B cell (primary cell): ENCODE results near the gene RHOH. TPM values are rescaled to one million over a fixed set of nuclear protein-coding genes. Genes with fewer than 3 reads are reported as not detected.

ENCODE experiments used
- ATAC-seq: fragments of 200-7000 bp; cut with Tn5 transposase; one replicate; pipeline ENCODE4 v1.10.0; 2021; ENCODE audit warnings: low read depth, mild to moderate bottlenecking, moderate number of reproducible peaks, moderate library complexity
- CTCF ChIA-PET: fragments of 350-600 bp; sonication (Branson Sonifier 250); formaldehyde crosslinking; loops from one replicate; lab custom pipeline; 2021; ENCODE audit warnings: antibody characterized with exemption, inconsistent platforms; lab: Charles Lee
- POLR2A ChIA-PET: fragments of 350-600 bp; sonication (Branson Sonifier 250); formaldehyde crosslinking; loops from one replicate; lab custom pipeline; 2021; ENCODE audit warnings: antibody characterized with exemption; lab: Charles Lee
- DNase-seq: peaks from one replicate; pipeline ENCODE4 v3.0.0; 2013
- H2AFZ ChIP-seq: 2 replicates; pipeline ENCODE4 v1.6.1; 2012; ENCODE audit warnings: mild to moderate bottlenecking, low read depth, low read length; ENCODE audit not compliant: insufficient read depth, poor library complexity, severe bottlenecking
- H3K27ac ChIP-seq, 2 donors: 1 replicate in 1 of 2; 2 replicates in 1 of 2; pipeline ENCODE4 v1.5.1; 2012 to 2013; ENCODE audit warnings: low read length in 2 of 2, mild to moderate bottlenecking in 2 of 2, moderate library complexity in 1 of 2
- H3K27me3 ChIP-seq, 4 experiments: fragments of 200-600 bp in 1 of 4; sonication (generic) in 1 of 4; replicated peaks in 1 of 4; 1 replicate in 2 of 4; 2 replicates in 2 of 4; pipeline versions ENCODE4 v1.6.1 to v1.7.0; 2013 to 2016; ENCODE audit warnings: low read length in 3 of 4, mild to moderate bottlenecking in 2 of 4, mixed read lengths in 1 of 4, moderate library complexity in 1 of 4; ENCODE audit not compliant: insufficient read depth in 4 of 4, control insufficient read depth in 3 of 4; ENCODE audit errors: control extremely low read depth in 1 of 4
- H3K36me3 ChIP-seq, 2 experiments: replicated peaks in 1 of 2; 1 replicate in 1 of 2; 2 replicates in 1 of 2; pipeline versions ENCODE4 v1.6.1 to v1.7.1; 2013; ENCODE audit warnings: low read length in 1 of 2; ENCODE audit not compliant: insufficient read depth in 2 of 2, control insufficient read depth in 1 of 2; ENCODE audit errors: control extremely low read depth in 1 of 2, extremely low read depth in 1 of 2
- H3K4me1 ChIP-seq, 2 donors: fragments of 200-600 bp in 1 of 2; sonication (generic) in 1 of 2; 1 replicate in 1 of 2; 2 replicates in 1 of 2; pipeline versions ENCODE4 v1.5.1 to v1.6.1; 2013 to 2017; ENCODE audit warnings: low read length in 2 of 2; ENCODE audit not compliant: control insufficient read depth in 2 of 2, insufficient read depth in 2 of 2
- H3K4me2 ChIP-seq: replicated peaks from 2 replicates; pipeline ENCODE3; 2012; ENCODE audit warnings: mild to moderate bottlenecking, low read depth, low read length; ENCODE audit not compliant: poor library complexity, severe bottlenecking
- H3K4me3 ChIP-seq, 5 experiments: fragments of 200-600 bp in 1 of 5; sonication (generic) in 1 of 5; 1 replicate in 3 of 5; 2 replicates in 2 of 5; pipeline versions ENCODE4 v1.5.1 to v1.7.0; 2011 to 2016; ENCODE audit warnings: low read length in 4 of 5, mild to moderate bottlenecking in 4 of 5, low read depth in 2 of 5, control low read depth in 1 of 5, moderate library complexity in 1 of 5; ENCODE audit not compliant: insufficient read depth in 1 of 5; ENCODE audit errors: control extremely low read depth in 1 of 5, extremely low read depth in 1 of 5
- H3K79me2 ChIP-seq: fragments of 200-600 bp; sonication (generic); one replicate; pipeline ENCODE4 v1.6.0; 2016; ENCODE audit warnings: low read length; ENCODE audit not compliant: control insufficient read depth, insufficient read depth
- H3K9ac ChIP-seq: fragments of 200-600 bp; sonication (generic); 2 replicates; pipeline ENCODE4 v1.6.1; 2017; ENCODE audit warnings: mild to moderate bottlenecking, low read length, moderate library complexity
- H3K9me3 ChIP-seq, 3 donors: one replicate each; pipeline versions ENCODE4 v1.6.1 to v1.7.1; 2013; ENCODE audit warnings: low read length in 2 of 3; ENCODE audit not compliant: control insufficient read depth in 2 of 3, insufficient read depth in 1 of 3; ENCODE audit errors: control extremely low read depth in 1 of 3
- H4K20me1 ChIP-seq: 2 replicates; pipeline ENCODE4 v1.6.0; 2012; ENCODE audit warnings: mild to moderate bottlenecking, low read length; ENCODE audit not compliant: insufficient read depth, control insufficient read depth, poor library complexity, severe bottlenecking
- H3K27ac Mint-ChIP-seq: one replicate; pipeline ENCODE4 v1.8.0; 2021; ENCODE audit warnings: mixed read lengths
- H3K27me3 Mint-ChIP-seq: one replicate; pipeline ENCODE4 v1.8.0; 2021; ENCODE audit warnings: mixed read lengths
- H3K4me1 Mint-ChIP-seq: one replicate; pipeline ENCODE4 v1.8.0; 2021; ENCODE audit warnings: mixed read lengths
- H3K4me3 Mint-ChIP-seq: one replicate; pipeline ENCODE4 v1.8.0; 2021; ENCODE audit warnings: mixed read lengths
- H3K9me3 Mint-ChIP-seq: one replicate; pipeline ENCODE4 v1.8.0; 2022; ENCODE audit warnings: mixed read lengths; ENCODE audit not compliant: insufficient read depth
- CTCF ChIP-seq: fragments of 200-600 bp; IDR thresholded peaks from one replicate; pipeline ENCODE4 v1.8.0; 2022; ENCODE audit warnings: antibody characterized with exemption, mild to moderate bottlenecking
- EZH2 ChIP-seq: IDR thresholded peaks from 2 replicates; pipeline ENCODE4 v1.6.1; 2012; ENCODE audit warnings: borderline replicate concordance, low read depth, mild to moderate bottlenecking, moderate library complexity, low read length; ENCODE audit not compliant: insufficient read depth, poor library complexity, severe bottlenecking
- WGBS: methylation state at CpG from one replicate; pipeline ENCODE4 v1.1.5; 2013; ENCODE audit warnings: missing lambda C conversion rate; ENCODE audit not compliant: insufficient coverage; 5-methylcytosine and 5-hydroxymethylcytosine counted together
- intact Hi-C: fragments of 100-400 bp; cut with micrococcal nuclease; formaldehyde crosslinking; loops from one replicate; pipeline ENCODE4 v1.10.0; 2022
- polyA plus RNA-seq: library from polyadenylated mRNA; depleted of rRNA; stranded (reverse); fragments of >200 nt; gene quantifications from 2 replicates; pipeline ENCODE4 v1.2.3, GENCODE V29; 2012
- total RNA-seq, 2 donors: library from RNA; stranded (reverse); fragments of 120-200 nt in 1 of 2; gene quantifications; 1 replicate in 1 of 2; 2 replicates in 1 of 2; pipeline versions ENCODE4 v1.2.3 to v1.2.4, GENCODE V29; 2013 to 2022

RHOH gene
- total and polyA plus RNA-seq, 2 donors (not counting 1 experiment from before 2014, with no cell fraction given), result 118 to 209 TPM

- no peak overlapping the region for H3K4me3 ChIP-seq
- Mint-ChIP-seq H3K4me3 (no peak overlapping the region), H3K9me3 (no peaks in the 10 kb centered on the region), H3K4me1 (peaks cover 45% of the 10 kb centered on the region), H3K27ac (no peak overlapping the region), H3K27me3 (no peaks in the 10 kb centered on the region)
- H3K27ac ChIP-seq, result no peak overlapping the region
- no peak overlapping the region for H3K9ac ChIP-seq
- no peaks in the 10 kb centered on the region for H4K20me1 ChIP-seq
- POLR2A ChIA-PET, result no interaction called here
- intact Hi-C loops, result no loop called here
- H3K4me2 ChIP-seq, result no peak overlapping the region
- H3K27me3 ChIP-seq, result no peaks in the 10 kb centered on the region
- no peak overlapping the region for H2AFZ ChIP-seq
- H3K79me2 ChIP-seq, result peaks cover 6% of the 10 kb centered on the region
- H3K9me3 ChIP-seq, result peaks cover 0 to 2% (median 0%) of the 10 kb centered on the region in 3 donors
- CTCF ChIA-PET, result interaction anchor here (1.1 kb wide), 1 partner anchor 24 kb away, joined by 3 read pairs; no protein-coding TSS in a partner anchor
- DNase-seq, result no peak
- no peak for TF ChIP-seq CTCF
- no peak for TF ChIP-seq EZH2
- WGBS, result no CpG with 5 or more reads among the region's 1 CpG
- no peak for ATAC-seq
- no peaks in the 10 kb centered on the region for H3K36me3 ChIP-seq
- H3K4me1 ChIP-seq, result peaks cover 35 to 42% of the 10 kb centered on the region in 2 donors
Measured at GRCh38 chr4:40180356-40180755, 16.5 kb upstream of the RHOH start.

GRCh38 chr4:40182001-40182400 lies 14.8 kb upstream of the RHOH start:
- no peak for TF ChIP-seq EZH2
- TF ChIP-seq CTCF, result no peak
- Histone ChIP-seq H4K20me1 (no peaks in the 10 kb centered on the region), H3K9me3 (peaks cover 0 to 2% (median 0%) of the 10 kb centered on the region in 3 donors), H3K36me3 (no peaks in the 10 kb centered on the region), H3K4me2 (peak overlapping the region; percentile 55), H2AFZ (peak overlapping the region; percentile 34), H3K9ac (no peak overlapping the region), H3K4me3 (peak overlapping the region in 1 of 5 experiments; percentile 8), H3K4me1 (peaks cover 44 to 55% of the 10 kb centered on the region in 2 donors), H3K27me3 (no peaks in the 10 kb centered on the region), H3K27ac (peak overlapping the region; percentile 55 to 57), H3K79me2 (peaks cover 13% of the 10 kb centered on the region)
- H3K9me3 Mint-ChIP-seq, result no peaks in the 10 kb centered on the region
- ChIA-PET CTCF (interaction anchor here (1.0 to 9.3 kb wide), 5 partner anchors 9 to 128 kb away, joined by 3 to 93 read pairs (median 4); partner anchors contain the start of gene RHOH), POLR2A (no interaction called here)
- H3K27ac Mint-ChIP-seq, result peak overlapping the region; percentile 59
- no peaks in the 10 kb centered on the region for H3K27me3 Mint-ChIP-seq
- H3K4me1 Mint-ChIP-seq, result peaks cover 59% of the 10 kb centered on the region
- ATAC-seq, result no peak
- peak overlapping the region; percentile 12 for H3K4me3 Mint-ChIP-seq
- DNase-seq, result peak; percentile 56
- 0% methylated on average over 3 of the region's 4 CpGs for WGBS
- intact Hi-C loops, result no loop called here
